ENCODE results near the gene CBLN2.

CBLN2 gene

GRCh38 chr18:72544092-72544886 is at the start of gene CBLN2:
TSS of gene CBLN2 (minus strand) at chr18:72544342. CDS start at chr18:72542160, 2,182 bp downstream.
- DNase-seq (ENCODE audit: low read depth in 3 of 3), result peak in 2 of 3 donors; percentile 8 to 30

DNA sequence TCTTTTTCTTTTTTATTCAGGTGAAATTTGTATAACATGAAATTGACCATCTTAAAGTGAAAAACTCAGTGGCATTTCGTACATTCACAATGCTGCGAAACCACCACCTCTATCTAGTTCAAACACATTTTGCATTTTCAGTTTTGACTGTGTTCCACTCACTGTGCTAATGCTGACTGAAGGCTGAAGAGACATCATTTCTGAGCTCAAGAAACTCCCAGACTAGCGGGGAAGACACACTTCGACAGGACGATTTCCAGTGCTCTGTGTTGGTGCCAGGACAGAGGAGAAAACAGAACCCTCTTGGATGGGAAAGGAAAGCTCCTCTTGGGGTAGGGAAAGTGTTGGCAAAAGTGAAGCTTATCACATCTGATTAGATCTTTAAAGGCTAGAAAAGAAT is 44.2 kb upstream of the CBLN2 start:
- no peak for DNase-seq (ENCODE audit: low read depth in 3 of 3)

DNA sequence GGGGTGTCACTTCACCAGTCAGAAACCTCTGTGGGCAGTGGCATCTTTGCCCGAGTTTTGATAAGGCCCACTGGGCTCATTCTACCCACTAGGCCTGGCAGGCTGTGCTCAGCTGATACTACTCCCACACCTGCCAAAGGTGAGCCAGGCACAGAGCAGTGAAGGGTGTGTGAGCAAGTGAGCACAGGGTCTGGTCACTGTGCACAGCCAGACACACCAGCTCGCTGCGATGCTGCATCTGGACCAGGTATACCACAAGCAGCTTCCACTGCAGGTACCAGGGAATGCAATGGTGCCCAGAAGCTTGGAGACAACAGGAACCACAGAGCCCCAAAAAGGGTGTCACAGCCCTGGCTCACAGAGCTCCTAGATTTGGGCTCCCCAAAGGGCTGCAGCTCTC is 40.6 kb upstream of the CBLN2 start:
- no peak for DNase-seq (ENCODE audit: low read depth in 3 of 3)

DNA sequence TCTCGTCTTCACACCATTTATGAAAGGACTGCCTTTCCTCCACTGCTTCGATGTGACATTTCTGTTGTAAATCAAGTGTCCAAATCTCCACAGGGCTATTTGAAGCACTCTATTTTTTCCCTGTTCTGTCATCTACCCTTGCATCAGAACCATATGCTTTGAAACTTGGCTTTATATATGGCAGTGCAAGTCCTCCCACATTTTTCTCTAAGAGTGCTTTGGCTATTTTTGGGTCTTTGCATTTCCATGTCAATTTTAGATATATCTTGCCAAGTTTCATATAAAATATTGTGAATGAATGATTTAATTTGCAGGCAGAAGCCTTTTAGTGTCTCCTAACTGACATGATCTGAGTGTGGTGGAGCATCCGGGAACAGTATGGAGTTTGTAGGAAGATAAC is 37.8 kb upstream of the CBLN2 start:
- DNase-seq (ENCODE audit: low read depth in 3 of 3), result no peak

DNA sequence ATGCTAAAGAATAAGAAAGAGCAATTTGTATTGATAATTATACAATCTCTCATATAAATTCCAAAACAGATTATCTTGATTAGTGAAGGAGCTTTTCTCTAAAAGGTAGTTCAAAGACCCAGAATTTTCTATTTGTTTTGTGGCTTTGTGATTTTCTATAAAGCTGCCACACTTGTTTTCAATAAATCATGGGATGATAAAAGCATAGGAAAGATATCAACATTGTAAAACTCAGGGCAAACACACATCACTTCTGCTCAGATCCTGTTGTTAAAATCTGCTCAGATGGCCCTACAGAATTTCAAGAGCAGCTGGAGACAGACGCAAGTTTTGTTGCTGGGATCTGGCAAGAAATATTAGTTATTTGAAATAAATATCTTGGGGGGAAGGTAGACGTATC is 28.8 kb upstream of the CBLN2 start:
- no peak for DNase-seq (ENCODE audit: low read depth in 3 of 3)

DNA sequence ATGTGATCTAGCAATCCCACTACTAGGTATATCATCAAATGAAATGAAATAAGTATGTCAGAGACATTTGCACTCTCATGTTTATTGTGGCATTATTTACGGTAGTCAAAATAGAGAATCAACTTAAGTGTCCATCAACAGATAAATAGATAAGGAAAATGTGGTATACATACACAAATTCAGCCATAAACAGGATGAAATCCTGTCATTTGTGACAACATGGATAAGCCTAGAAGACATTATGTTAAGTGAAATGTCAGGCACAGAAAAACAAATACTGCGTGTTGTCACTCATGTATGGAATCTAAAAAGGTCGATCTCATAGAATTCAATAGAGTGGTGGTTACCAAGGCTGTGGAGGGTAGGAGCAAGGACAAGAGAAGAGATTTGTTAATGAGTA is 22.1 kb upstream of the CBLN2 start:
- no peak for DNase-seq (ENCODE audit: low read depth in 3 of 3)

DNA sequence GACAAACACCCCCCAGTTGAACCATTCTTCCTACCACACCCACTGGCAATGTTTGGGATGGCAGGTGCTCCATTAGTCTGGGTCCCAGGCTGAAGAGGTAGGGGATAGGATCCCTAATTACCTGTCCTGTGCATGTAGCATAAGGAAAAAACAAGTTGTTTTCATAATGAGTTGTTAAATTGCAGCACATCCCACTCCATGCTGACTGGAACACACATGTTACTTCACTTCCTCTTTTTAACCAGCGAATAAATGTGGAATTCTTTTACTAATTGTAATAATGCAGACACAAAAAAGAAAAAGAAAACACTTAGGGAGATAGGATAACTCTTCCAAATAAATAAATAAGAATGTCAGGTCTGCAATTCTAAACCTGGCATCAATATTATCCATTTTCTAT is 11.8 kb upstream of the CBLN2 start:
- DNase-seq (ENCODE audit: low read depth in 3 of 3), result no peak

DNA sequence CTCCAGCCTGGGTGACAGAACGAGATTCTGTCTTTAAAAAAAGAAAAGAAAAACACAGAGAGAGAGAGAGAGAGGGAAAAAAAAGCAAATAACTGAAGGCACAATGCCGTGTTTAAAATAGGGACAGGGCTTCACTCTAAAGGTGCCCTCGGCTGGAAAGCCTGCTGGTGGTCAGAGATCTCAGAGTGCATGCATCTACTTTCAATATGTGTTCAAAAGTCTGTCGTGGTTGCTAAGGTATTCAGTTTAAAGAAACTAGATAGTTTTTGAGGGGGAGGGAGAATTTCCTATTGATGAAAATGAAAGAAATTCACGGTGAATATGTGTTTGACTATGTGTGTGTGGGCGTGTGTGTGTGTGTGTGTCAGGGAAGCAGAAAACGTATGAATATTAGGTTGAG is 11.0 kb upstream of the CBLN2 start:
- DNase-seq (ENCODE audit: low read depth in 3 of 3), result no peak

DNA sequence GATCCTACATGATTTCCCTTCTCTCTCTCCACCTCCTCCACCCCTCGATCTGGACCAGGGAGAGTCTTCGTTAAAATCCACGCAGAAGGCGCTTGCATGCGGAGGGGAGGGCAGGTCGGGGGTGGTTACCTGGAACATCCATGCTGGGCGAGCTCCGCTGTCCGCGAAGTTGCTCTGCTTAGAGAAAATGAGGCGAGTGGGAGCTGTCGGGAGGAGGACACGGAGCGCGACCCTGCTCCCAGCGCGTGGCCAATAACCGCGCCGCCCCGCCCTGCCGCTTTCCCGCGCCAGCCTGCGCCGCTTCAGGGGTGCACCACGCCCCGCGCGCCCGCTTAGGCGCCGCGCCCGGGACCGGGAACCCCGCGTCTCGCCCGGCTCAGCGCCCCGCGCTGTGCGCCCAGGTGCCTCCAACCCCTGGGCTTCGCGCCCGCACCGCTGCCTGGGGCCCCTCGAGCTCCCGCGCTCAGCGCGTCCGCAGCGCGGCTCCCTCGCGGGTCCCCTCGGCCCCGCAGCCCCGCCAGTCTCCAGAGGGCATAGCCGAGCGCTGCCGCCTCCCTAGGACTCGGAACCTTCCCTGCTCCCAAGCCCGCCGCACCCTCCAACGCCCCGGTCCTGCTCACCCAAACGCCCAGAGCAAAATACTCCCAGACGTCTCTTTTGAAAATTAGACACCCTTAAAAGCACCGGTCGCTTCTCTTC is 636 bp downstream of the CBLN2 start:
- no peak for DNase-seq (ENCODE audit: low read depth in 3 of 3)

- DNase-seq (ENCODE audit: low read depth in 3 of 3), result no peak
Observed at GRCh38 chr18:72542984-72543356, 1.2 kb downstream of the CBLN2 start.

GRCh38 chr18:72542342-72542741 is 1.8 kb downstream of the CBLN2 start:
- DNase-seq (ENCODE audit: low read depth in 3 of 3), result no peak

DNA sequence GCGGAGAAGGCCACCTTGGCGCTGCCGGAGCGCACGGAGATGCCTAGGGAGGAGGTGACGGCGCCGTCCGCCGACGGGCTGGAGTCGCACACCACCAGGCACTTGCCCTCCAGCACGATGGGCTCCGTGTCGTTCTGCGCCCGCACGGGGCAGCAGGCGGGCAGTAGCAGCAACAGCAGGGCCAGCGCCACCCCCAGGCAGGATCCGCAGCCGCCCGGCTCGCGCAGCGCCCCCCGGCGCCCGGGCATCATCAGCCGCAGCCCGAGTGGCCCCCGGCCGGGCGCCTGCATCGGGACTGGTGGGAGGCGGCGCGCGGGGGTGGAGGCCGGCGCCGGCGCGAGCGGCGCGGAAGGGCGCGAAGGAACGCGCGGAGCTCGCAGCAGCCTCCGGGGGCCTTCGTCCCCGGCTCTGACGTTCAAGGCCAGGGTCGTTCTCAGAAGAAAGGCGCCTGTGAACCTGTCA is 2.2 kb downstream of the CBLN2 start:
- DNase-seq (ENCODE audit: low read depth in 3 of 3), result no peak

- DNase-seq (ENCODE audit: low read depth in 3 of 3), result no peak
Observed at GRCh38 chr18:72539901-72540300, 4.2 kb downstream of the CBLN2 start.

- DNase-seq (ENCODE audit: low read depth in 3 of 3), result no peak
Observed at GRCh38 chr18:72530622-72531021, 13.5 kb downstream of the CBLN2 start.

GRCh38 chr18:72504866-72505265 is 39.3 kb downstream of the CBLN2 start:
- DNase-seq (ENCODE audit: low read depth in 3 of 3), result no peak

DNA sequence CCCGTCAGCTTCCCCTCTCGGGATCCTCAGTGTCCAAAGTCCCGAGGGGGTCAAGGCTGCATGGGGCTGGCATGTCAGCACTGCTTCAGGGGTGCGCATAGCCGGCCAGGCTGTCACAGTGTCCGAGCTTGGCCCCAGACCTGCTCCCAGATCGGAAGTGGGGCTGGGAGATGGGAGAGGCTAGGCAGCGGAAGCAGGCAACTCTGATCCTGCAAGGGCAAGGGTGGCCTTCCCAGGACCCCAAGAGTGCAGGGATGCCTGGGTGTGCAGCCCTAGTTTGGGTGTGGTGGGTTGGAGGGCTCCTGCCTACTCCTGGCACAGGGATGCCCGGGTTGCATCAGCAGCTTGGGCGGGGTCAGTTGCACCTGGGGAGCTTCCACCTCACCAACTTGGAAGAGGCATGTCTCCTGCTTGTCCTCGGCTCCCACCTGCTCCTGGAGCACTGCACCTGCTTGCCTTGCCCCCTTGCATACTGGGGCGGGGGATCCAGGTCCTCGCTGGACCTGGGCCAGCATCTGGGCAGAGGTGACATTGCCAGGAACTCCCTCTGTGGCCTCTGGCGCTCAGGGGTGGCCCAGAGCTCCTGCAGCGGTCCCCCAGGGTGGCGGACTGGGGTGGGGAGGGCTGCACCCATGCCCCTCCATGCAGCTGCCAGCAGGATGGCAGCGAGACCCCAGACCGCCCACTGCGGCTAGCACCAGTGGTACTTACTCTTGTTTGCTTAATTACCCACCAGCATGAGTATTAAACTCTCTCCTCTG is 41.3 kb downstream of the CBLN2 start:
- DNase-seq (ENCODE audit: low read depth in 3 of 3), result no peak

DNA sequence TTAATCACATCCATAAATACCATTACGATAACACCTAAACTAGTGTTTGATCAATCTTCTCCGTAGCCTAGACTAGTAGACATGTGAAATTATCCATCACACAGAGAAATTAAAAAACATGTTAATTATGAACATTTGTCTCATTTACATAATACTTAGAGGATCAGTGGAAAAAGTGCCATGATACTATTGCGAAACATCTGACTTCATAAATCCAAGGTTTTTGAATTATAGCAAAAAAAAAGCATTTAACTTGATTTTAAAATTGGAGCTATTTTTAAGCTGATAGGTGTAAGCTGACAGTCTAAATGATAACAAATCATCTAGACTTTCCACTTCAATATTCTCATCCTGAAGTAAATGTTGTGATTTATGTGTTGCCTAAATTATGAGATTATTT is 51.6 kb downstream of the CBLN2 start:
- DNase-seq (ENCODE audit: low read depth in 3 of 3), result no peak
